ENCODE measurements around the gene IDS.

IDS gene

DNA sequence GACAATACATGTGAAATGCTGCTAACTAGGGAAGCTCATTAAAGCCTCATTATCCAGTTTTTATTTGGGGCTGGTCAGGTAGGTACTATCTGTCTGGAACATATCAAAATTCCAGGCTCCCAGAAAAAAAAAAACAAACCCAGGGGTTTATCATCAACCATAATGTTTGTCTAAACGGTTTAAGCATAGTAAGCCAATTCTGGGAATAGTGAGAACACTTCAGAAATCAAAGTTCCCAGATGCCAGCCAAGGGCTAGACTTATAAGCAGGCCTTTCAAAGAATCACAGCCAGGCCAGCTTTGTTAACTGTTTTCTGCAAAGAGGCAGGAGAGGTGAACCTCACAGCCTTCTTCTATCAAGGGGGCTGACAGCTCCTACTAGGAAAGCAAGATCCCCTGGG, 8.1 kb downstream of the IDS start:
- Histone ChIP-seq H3K4me3 (ENCODE audit: low read length) (no peak overlapping the region), H3K27ac (ENCODE audit: low read length) (no peak overlapping the region), H3K27me3 (replicated peaks; ENCODE audit: insufficient read depth, low read length) (no peaks in the 10 kb centered on the region), H4K20me1 (ENCODE audit: insufficient read depth, low read length) (peaks cover 4% of the 10 kb centered on the region; the same call in 1 of the 2 replicates), H2AFZ (ENCODE audit: low read length) (no peak overlapping the region), H3K9ac (ENCODE audit: low read length) (no peak overlapping the region), H3K9me2 (replicated peaks; ENCODE audit: insufficient read depth, low read length) (no peaks in the 10 kb centered on the region), H3K9me3 (replicated peaks; ENCODE audit: insufficient read depth, low read length) (no peaks in the 10 kb centered on the region), H3K4me1 (ENCODE audit: low read length) (peaks cover 24% of the 10 kb centered on the region), H3K36me3 (replicated peaks; ENCODE audit: insufficient read depth, low read length) (no peaks in the 10 kb centered on the region; the same call in 1 of the 2 replicates), H3K79me2 (ENCODE audit: low read length) (peaks cover 8% of the 10 kb centered on the region; the same call in 1 of the 2 replicates), H3F3A (ENCODE audit: insufficient read depth, low read length) (peaks cover 24% of the 10 kb centered on the region), H3K4me2 (ENCODE audit: low read depth, low read length) (no peak overlapping the region)
- DNase-seq, result no peak
- TF ChIP-seq EZH2 (optimal IDR thresholded peaks at IDR 0.05; ENCODE audit: low read depth, low read length) (no peak), EZH2phosphoT487 (IDR thresholded peaks at IDR 0.05; ENCODE audit: low read length) (no peak)
- TF ChIP-seq, protein P1, sequence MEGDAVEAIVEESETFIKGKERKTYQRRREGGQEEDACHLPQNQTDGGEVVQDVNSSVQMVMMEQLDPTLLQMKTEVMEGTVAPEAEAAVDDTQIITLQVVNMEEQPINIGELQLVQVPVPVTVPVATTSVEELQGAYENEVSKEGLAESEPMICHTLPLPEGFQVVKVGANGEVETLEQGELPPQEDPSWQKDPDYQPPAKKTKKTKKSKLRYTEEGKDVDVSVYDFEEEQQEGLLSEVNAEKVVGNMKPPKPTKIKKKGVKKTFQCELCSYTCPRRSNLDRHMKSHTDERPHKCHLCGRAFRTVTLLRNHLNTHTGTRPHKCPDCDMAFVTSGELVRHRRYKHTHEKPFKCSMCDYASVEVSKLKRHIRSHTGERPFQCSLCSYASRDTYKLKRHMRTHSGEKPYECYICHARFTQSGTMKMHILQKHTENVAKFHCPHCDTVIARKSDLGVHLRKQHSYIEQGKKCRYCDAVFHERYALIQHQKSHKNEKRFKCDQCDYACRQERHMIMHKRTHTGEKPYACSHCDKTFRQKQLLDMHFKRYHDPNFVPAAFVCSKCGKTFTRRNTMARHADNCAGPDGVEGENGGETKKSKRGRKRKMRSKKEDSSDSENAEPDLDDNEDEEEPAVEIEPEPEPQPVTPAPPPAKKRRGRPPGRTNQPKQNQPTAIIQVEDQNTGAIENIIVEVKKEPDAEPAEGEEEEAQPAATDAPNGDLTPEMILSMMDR (IDR thresholded peaks at IDR 0.05; ENCODE audit: low read length), result no peak

DNA sequence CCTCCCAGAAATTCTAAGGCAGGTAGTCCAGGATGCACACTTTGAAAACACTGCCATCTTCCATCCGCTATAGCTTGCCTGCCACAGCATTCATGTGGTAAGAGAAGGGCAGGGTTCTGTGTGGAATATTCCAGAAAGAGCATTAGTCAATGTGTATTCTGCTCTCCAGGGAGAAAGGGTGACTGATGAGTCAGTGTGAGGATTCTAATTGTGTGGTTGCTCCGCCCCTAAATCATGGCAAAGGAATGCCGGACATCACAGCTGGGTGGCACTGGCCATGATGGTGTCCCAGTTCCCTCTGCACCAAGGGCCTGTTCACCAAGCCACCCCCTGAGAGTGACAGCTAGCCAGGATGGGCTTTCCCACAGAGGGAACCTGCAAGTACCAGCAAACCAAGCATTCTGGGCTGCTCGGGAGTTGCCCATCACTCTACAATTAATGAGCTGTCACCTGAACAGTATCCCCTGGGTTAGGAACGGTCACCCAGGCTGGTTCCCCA, 9.5 kb downstream of the IDS start:
- Histone ChIP-seq H4K20me1 (ENCODE audit: insufficient read depth, low read length) (peaks cover 4% of the 10 kb centered on the region; the same call in 1 of the 2 replicates), H3F3A (ENCODE audit: insufficient read depth, low read length) (peaks cover 11% of the 10 kb centered on the region), H3K27ac (ENCODE audit: low read length) (no peak overlapping the region), H3K4me2 (ENCODE audit: low read depth, low read length) (no peak overlapping the region), H3K4me1 (ENCODE audit: low read length) (peaks cover 11% of the 10 kb centered on the region), H3K36me3 (replicated peaks; ENCODE audit: insufficient read depth, low read length) (no peaks in the 10 kb centered on the region; the same call in 1 of the 2 replicates), H3K79me2 (ENCODE audit: low read length) (0 out of 2 replicates have a peak, but pooled peaks cover 5% of the 10 kb centered on the region), H3K27me3 (replicated peaks; ENCODE audit: insufficient read depth, low read length) (no peaks in the 10 kb centered on the region), H3K4me3 (ENCODE audit: low read length) (no peak overlapping the region), H3K9me2 (replicated peaks; ENCODE audit: insufficient read depth, low read length) (no peaks in the 10 kb centered on the region), H3K9me3 (replicated peaks; ENCODE audit: insufficient read depth, low read length) (no peaks in the 10 kb centered on the region), H3K9ac (ENCODE audit: low read length) (no peak overlapping the region), H2AFZ (ENCODE audit: low read length) (no peak overlapping the region)
- TF ChIP-seq EZH2 (optimal IDR thresholded peaks at IDR 0.05; ENCODE audit: low read depth, low read length) (no peak), EZH2phosphoT487 (IDR thresholded peaks at IDR 0.05; ENCODE audit: low read length) (no peak)
- TF ChIP-seq, protein P1 (IDR thresholded peaks at IDR 0.05; ENCODE audit: low read length), result no peak
- no peak for DNase-seq

DNA sequence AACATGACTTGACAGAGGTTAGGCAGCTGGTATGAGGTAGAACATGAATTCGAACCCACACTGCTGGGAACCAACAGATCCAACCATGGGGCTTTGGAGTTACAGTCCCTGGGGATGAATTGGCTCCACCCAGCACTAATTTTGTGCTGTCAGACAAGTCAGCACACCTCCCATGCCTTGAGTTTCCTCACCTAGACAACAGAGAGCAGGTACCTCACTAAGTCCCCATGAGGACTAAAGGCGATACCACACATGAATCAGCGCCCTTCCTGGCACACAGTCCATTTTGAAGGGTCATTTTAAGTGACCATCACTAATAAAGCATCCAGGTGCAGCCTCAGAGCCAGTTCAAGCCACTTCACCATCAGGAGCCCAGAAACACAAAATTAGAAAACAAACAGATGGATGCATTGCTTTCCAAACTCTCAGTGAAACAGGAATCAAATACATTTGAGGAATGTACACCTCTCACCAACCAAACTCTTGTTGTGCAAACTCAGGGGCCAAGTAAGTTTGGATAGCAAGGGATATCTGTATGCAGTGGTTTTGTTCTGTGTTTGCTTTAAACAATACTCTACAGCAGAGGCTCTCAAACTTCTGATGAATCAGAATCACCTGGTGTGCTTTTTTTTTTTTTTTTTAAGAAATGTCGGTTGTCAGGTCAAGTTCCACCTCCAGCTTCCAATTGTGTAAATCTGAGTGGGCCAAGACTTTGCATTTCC, 10.1 kb downstream of the IDS start:
- TF ChIP-seq EZH2 (optimal IDR thresholded peaks at IDR 0.05; ENCODE audit: low read depth, low read length) (no peak), EZH2phosphoT487 (IDR thresholded peaks at IDR 0.05; ENCODE audit: low read length) (no peak)
- TF ChIP-seq, protein P1 (IDR thresholded peaks at IDR 0.05; ENCODE audit: low read length), result no peak
- no peaks in the 10 kb centered on the region for H4K20me1 ChIP-seq (ENCODE audit: insufficient read depth, low read length)
- no peak for DNase-seq
- peaks cover 4% of the 10 kb centered on the region for H3K4me1 ChIP-seq (ENCODE audit: low read length)
- H3K9ac ChIP-seq (ENCODE audit: low read length), result no peak overlapping the region
- no peak overlapping the region for H3K27ac ChIP-seq (ENCODE audit: low read length)
- H3K79me2 ChIP-seq (ENCODE audit: low read length), result 0 out of 2 replicates have a peak, but pooled peaks cover 5% of the 10 kb centered on the region
- H3K4me3 ChIP-seq (ENCODE audit: low read length), result no peak overlapping the region
- no peaks in the 10 kb centered on the region; the same call in 1 of the 2 replicates for H3K36me3 ChIP-seq (replicated peaks; ENCODE audit: insufficient read depth, low read length)
- no peak overlapping the region for H3K4me2 ChIP-seq (ENCODE audit: low read depth, low read length)
- no peak overlapping the region for H2AFZ ChIP-seq (ENCODE audit: low read length)
- H3K9me3 ChIP-seq (replicated peaks; ENCODE audit: insufficient read depth, low read length), result no peaks in the 10 kb centered on the region
- peaks cover 5% of the 10 kb centered on the region for H3F3A ChIP-seq (ENCODE audit: insufficient read depth, low read length)
- H3K9me2 ChIP-seq (replicated peaks; ENCODE audit: insufficient read depth, low read length), result no peaks in the 10 kb centered on the region
- H3K27me3 ChIP-seq (replicated peaks; ENCODE audit: insufficient read depth, low read length), result no peaks in the 10 kb centered on the region
